Esophagus (tissue), 2 donors: ENCODE data around the gene PTPN23. TPM values are rescaled to one million over a fixed set of nuclear protein-coding genes. Genes with fewer than 3 reads are reported as not detected.

Experiments
- H3K27ac ChIP-seq, 2 donors: one replicate each; pipeline ENCODE4 v1.5.1; 2013; ENCODE audit warnings: low read depth in 2 of 2, mild to moderate bottlenecking in 2 of 2, inconsistent platforms in 1 of 2, low read length in 1 of 2, moderate library complexity in 1 of 2
- H3K27me3 ChIP-seq, 2 donors: one replicate each; pipeline ENCODE4 v1.6.1; 2013; ENCODE audit warnings: low read length in 2 of 2, control low read depth in 1 of 2, mild to moderate bottlenecking in 1 of 2; ENCODE audit not compliant: insufficient read depth in 2 of 2, control insufficient read depth in 1 of 2
- H3K36me3 ChIP-seq, 2 donors: one replicate each; pipeline ENCODE4 v1.6.1; 2013; ENCODE audit warnings: low read length in 1 of 2; ENCODE audit not compliant: control insufficient read depth in 2 of 2, insufficient read depth in 2 of 2
- H3K4me1 ChIP-seq, 2 donors: one replicate each; pipeline ENCODE4 v1.6.1; 2013; ENCODE audit warnings: low read length in 1 of 2; ENCODE audit not compliant: control insufficient read depth in 2 of 2, insufficient read depth in 2 of 2
- H3K4me3 ChIP-seq, 2 donors: one replicate each; pipeline ENCODE4 v1.5.1; 2013; ENCODE audit warnings: low read length in 2 of 2, mild to moderate bottlenecking in 2 of 2, low read depth in 1 of 2, moderate library complexity in 1 of 2
- H3K9me3 ChIP-seq, 2 donors: one replicate each; pipeline ENCODE4 v1.6.1; 2013; ENCODE audit warnings: mild to moderate bottlenecking in 2 of 2, low read depth in 1 of 2, low read length in 1 of 2, moderate library complexity in 1 of 2; ENCODE audit not compliant: control insufficient read depth in 2 of 2, insufficient read depth in 1 of 2
- WGBS, 2 donors: extraction: QIAGEN DNeasy Blood & Tissue Kit; methylation state at CpG; one replicate each; pipeline ENCODE4 v1.1.7; 2013; 5-methylcytosine and 5-hydroxymethylcytosine counted together
- polyA plus RNA-seq, 2 donors: library from polyadenylated mRNA; stranded (reverse); fragments of 200-250 nt; gene quantifications; one replicate each; pipeline ENCODE4 v1.2.3, GENCODE V29; 2013
- donor health status: healthy with polysubstance abuse.
- donor health status: Bipolar disorder and iron deficiency.

The PTPN23 gene
- polyA plus RNA-seq, 2 donors = 12.2 to 26.7 TPM

DNA sequence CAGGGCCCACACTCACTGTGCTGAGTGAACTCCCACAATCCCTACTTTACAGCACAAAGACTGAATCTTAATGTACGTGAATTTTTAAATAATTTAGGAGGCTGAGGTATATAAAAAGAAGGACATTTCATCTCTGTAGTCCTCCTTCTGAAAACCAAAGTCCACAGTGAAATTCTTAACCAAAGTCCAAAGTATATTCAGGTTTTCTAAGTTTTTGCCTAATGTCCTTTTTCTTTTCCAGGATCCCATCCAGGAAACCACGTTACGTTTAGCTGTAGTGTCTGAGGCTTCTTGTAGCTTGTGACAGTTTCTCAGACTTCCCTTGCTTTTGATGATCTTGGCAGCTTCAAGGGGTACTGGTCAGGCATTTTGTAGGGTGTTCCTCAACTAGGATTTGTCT is 50.4 kb downstream of the PTPN23 start:
- peaks cover 20 to 45% of the 10 kb centered on the region in 2 donors for H3K36me3 ChIP-seq
- no peak overlapping the region for H3K27ac ChIP-seq
- H3K4me1 ChIP-seq = peaks cover 2 to 8% of the 10 kb centered on the region in 2 donors
- no peaks in the 10 kb centered on the region for H3K27me3 ChIP-seq
- no peaks in the 10 kb centered on the region for H3K9me3 ChIP-seq
- no peak overlapping the region for H3K4me3 ChIP-seq
- 81 to 85% methylated on average over 3 of the region's 3 CpGs for WGBS, 2 donors

- H3K4me3 ChIP-seq = no peak overlapping the region
- H3K4me1 ChIP-seq = peaks cover 2 to 8% of the 10 kb centered on the region in 2 donors
- no peaks in the 10 kb centered on the region for H3K9me3 ChIP-seq
- WGBS, 2 donors = 96 to 97% methylated on average over 2 of the region's 2 CpGs
- peaks cover 14 to 33% of the 10 kb centered on the region in 2 donors for H3K36me3 ChIP-seq
- H3K27me3 ChIP-seq = no peaks in the 10 kb centered on the region
- H3K27ac ChIP-seq = no peak overlapping the region
Observed at GRCh38 chr3:47432673-47433072, 51.9 kb downstream of the PTPN23 start.

GRCh38 chr3:47433796-47434195 is 53.0 kb downstream of the PTPN23 start:
- H3K36me3 ChIP-seq = peaks cover 7 to 28% of the 10 kb centered on the region in 2 donors
- H3K9me3 ChIP-seq = no peaks in the 10 kb centered on the region
- H3K4me3 ChIP-seq = no peak overlapping the region
- peaks cover 2 to 8% of the 10 kb centered on the region in 2 donors for H3K4me1 ChIP-seq
- peak overlapping the region; percentile 43 to 78 for H3K27ac ChIP-seq
- 78 to 80% methylated on average over 3 of the region's 3 CpGs for WGBS, 2 donors
- H3K27me3 ChIP-seq = no peaks in the 10 kb centered on the region

GRCh38 chr3:47434849-47435248 is 54.0 kb downstream of the PTPN23 start:
- WGBS, 2 donors = 93 to 97% methylated on average over 4 of the region's 4 CpGs
- no peak overlapping the region for H3K27ac ChIP-seq
- no peaks in the 10 kb centered on the region for H3K27me3 ChIP-seq
- H3K4me3 ChIP-seq = no peak overlapping the region
- peaks cover 2 to 8% of the 10 kb centered on the region in 2 donors for H3K4me1 ChIP-seq
- no peaks in the 10 kb centered on the region for H3K9me3 ChIP-seq
- peaks cover 7 to 34% of the 10 kb centered on the region in 2 donors for H3K36me3 ChIP-seq

DNA sequence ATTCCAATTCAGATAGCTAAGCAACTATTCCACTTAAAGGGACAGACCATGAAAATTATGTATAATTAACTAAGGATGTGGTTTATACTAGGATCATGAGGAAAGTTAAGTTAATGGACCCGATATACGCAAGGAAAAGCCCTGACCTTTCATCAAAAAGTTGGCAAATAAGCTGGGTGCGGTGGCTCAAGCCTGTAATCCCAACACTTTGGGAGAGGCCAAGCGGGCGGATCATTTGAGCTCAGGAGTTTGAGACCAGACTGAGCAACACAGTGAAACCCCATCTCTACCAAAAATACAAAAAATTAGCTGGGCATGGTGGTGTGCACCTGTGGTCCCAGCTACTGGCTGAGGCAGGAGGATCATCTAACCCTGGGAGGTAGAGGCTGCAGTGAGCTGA is 55.4 kb downstream of the PTPN23 start:
- 76 to 81% methylated on average over 5 of the region's 5 CpGs for WGBS, 2 donors
- no peaks in the 10 kb centered on the region for H3K27me3 ChIP-seq

GRCh38 chr3:47440131-47440530 is 59.3 kb downstream of the PTPN23 start:
- Histone ChIP-seq H3K36me3 (peaks cover 0 to 6% of the 10 kb centered on the region in 2 donors), H3K4me1 (peaks cover 3 to 7% of the 10 kb centered on the region in 2 donors)

More for the DNA sequence above, 55.4 kb downstream of the PTPN23 start:
- H3K4me3 ChIP-seq = no peak overlapping the region
- H3K36me3 ChIP-seq = peaks cover 7 to 29% of the 10 kb centered on the region in 2 donors
- H3K27ac ChIP-seq = peak overlapping the region in 1 of 2 donors; percentile 18
- H3K9me3 ChIP-seq = no peaks in the 10 kb centered on the region
- H3K4me1 ChIP-seq = peaks cover 0 to 6% of the 10 kb centered on the region in 2 donors

DNA sequence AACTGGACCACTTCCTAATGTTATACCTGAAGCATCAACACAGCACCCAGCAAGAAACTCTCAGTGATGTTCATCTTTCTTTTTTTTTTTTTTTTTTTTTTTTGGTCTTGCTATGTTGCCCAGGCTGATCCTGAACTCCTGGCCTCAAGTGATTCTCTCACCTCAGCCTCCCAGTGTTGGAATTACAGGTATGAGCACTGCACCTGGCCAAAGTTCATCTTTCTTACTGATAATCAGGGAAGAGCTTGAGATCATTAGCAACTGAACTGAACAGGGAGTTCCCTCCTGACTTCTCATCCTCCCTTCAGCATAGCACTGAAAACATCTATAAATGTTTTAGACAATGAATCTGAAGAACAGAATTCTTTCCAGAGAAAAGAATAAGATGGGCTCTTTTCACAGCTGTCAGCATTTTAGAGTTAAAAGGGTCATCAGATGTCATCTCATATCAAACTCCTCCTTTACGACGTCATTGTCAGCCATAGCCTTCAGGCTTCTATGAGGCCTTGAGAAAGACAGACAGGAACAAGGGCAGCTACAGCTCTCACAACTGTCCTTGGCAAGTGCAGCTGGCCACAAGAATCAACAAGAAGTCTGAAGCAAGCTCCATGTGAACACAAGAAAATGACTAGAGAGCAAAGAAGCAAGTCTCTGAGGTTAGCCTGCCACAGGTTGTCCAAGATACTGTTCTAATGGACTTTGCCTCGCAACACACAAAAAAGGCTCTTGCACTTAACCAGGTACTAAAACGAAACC is 61.2 kb downstream of the PTPN23 start:
- H3K9me3 ChIP-seq = no peaks in the 10 kb centered on the region

More at GRCh38 chr3:47440131-47440530, 59.3 kb downstream of the PTPN23 start:
- Histone ChIP-seq H3K27me3 (no peaks in the 10 kb centered on the region), H3K4me3 (no peak overlapping the region), H3K27ac (no peak overlapping the region), H3K9me3 (no peaks in the 10 kb centered on the region)

DNA sequence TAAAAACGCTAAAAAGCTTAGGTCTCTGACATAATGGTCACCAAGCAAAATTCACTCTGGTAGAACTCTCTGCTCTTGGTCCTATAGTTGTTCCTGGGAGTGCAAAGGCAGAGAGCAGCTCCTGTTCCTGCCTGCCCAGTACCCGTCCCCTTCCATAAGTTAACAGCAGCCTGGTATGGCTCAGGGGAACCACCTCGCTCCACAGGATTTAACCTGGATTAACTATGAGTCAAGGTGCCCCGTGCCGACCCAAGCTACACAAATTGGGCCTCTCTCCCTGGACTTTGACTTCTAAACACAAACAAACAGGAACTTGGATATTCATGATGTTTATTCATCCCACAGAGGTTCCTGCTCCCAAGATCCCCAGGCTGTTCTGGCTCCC is 62.8 kb downstream of the PTPN23 start:
- Histone ChIP-seq H3K36me3 (peaks cover 0 to 6% of the 10 kb centered on the region in 2 donors), H3K4me1 (peaks cover 3 to 7% of the 10 kb centered on the region in 2 donors), H3K27ac (peak overlapping the region; percentile 94 to 97), H3K9me3 (no peaks in the 10 kb centered on the region), H3K4me3 (no peak overlapping the region), H3K27me3 (no peaks in the 10 kb centered on the region)
- 29 to 32% methylated on average over 5 of the region's 5 CpGs for WGBS, 2 donors

More for the DNA sequence above, 61.2 kb downstream of the PTPN23 start:
- 54 to 66% methylated on average over 4 of the region's 4 CpGs for WGBS, 2 donors
- Histone ChIP-seq H3K27ac (peak overlapping the region; percentile 38 to 79), H3K36me3 (peaks cover 0 to 6% of the 10 kb centered on the region in 2 donors), H3K4me1 (peaks cover 3 to 7% of the 10 kb centered on the region in 2 donors), H3K4me3 (no peak overlapping the region), H3K27me3 (no peaks in the 10 kb centered on the region)

DNA sequence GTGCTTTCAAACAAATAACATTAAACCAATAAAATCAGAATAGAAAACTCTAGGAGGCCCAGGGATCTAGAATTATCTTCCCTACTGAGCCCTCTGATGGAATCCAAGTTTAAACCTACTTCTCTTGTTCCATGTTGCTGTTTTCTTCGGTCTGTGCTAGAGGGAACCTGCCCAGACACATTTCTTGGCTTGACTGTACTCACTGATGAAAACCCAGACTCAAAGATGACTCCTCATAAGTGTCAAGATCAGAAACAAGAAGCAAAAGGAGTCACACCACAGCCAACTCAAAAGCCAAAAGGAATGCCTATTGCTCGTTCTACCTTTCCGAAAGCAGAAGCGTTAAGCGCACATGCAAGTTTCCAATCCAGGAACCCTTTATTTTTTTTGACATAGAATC is 63.3 kb downstream of the PTPN23 start:
- H3K27me3 ChIP-seq = no peaks in the 10 kb centered on the region
- peaks cover 0 to 6% of the 10 kb centered on the region in 2 donors for H3K36me3 ChIP-seq
- WGBS, 2 donors = 49 to 68% methylated on average over 5 of the region's 5 CpGs
- no peaks in the 10 kb centered on the region for H3K9me3 ChIP-seq
- peaks cover 3 to 7% of the 10 kb centered on the region in 2 donors for H3K4me1 ChIP-seq
- H3K4me3 ChIP-seq = no peak overlapping the region
- H3K27ac ChIP-seq = peak overlapping the region; percentile 75 to 94
